Muscle layer of duodenum (tissue), 2 donors: ENCODE measurements around the gene UQCC3.
"Not testable (repeated sequence)": the region's sequence is repeated elsewhere in the genome, so short reads cannot be mapped to it uniquely, and the experiment has no call there.

Source experiments
- H3K27ac ChIP-seq: one replicate; pipeline ENCODE4 v1.7.0; 2013; ENCODE audit warnings: mild to moderate bottlenecking, low read length
- H3K27me3 ChIP-seq: one replicate; pipeline ENCODE4 v1.7.0; 2013; ENCODE audit warnings: low read depth, mild to moderate bottlenecking, control low read depth, low read length
- H3K36me3 ChIP-seq, 2 donors: one replicate each; pipeline ENCODE4 v1.7.0; 2013; ENCODE audit warnings: low read length in 2 of 2, control low read depth in 1 of 2, mild to moderate bottlenecking in 1 of 2; ENCODE audit not compliant: insufficient read depth in 2 of 2, control insufficient read depth in 1 of 2
- H3K4me1 ChIP-seq, 2 donors: one replicate each; pipeline ENCODE4 v1.7.0; 2013; ENCODE audit warnings: low read length in 2 of 2, mild to moderate bottlenecking in 2 of 2, control low read depth in 1 of 2, moderate library complexity in 1 of 2; ENCODE audit not compliant: insufficient read depth in 2 of 2, control insufficient read depth in 1 of 2
- H3K4me3 ChIP-seq, 2 donors: one replicate each; pipeline ENCODE4 v1.7.0; 2013; ENCODE audit warnings: low read length in 2 of 2, low read depth in 1 of 2, mild to moderate bottlenecking in 1 of 2
- H3K9me3 ChIP-seq, 2 donors: one replicate each; pipeline ENCODE4 v1.7.0; 2013; ENCODE audit warnings: low read length in 2 of 2, control low read depth in 1 of 2, mild to moderate bottlenecking in 1 of 2; ENCODE audit not compliant: control insufficient read depth in 1 of 2
- donor health status: healthy.

The UQCC3 gene

DNA sequence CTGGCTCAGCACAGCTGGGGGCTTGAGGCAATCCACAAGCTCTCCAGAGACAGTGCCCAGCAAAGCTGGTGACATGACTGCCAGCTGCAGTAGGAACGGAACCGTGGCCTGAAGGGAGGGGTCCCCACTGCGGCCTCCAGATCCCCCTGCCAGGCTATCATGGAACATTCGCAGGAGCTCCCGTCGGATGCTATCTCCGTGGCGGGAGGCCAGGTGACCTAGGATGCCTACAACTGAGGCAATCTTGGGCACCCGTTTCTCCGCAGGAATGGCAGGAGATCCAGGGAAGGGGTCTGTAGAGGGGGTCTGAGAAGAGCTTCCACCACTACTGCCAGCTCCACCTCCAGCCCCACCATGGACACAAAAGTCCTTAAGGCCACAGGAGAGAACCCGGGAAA, 22.5 kb upstream of the UQCC3 start:
- Histone ChIP-seq H3K4me1 (peaks cover 6 to 39% of the 10 kb centered on the region in 2 donors), H3K36me3 (peaks cover 11 to 32% of the 10 kb centered on the region in 2 donors), H3K4me3 (no peak overlapping the region), H3K27me3 (no peaks in the 10 kb centered on the region), H3K27ac (no peak overlapping the region), H3K9me3 (no peaks in the 10 kb centered on the region)

DNA sequence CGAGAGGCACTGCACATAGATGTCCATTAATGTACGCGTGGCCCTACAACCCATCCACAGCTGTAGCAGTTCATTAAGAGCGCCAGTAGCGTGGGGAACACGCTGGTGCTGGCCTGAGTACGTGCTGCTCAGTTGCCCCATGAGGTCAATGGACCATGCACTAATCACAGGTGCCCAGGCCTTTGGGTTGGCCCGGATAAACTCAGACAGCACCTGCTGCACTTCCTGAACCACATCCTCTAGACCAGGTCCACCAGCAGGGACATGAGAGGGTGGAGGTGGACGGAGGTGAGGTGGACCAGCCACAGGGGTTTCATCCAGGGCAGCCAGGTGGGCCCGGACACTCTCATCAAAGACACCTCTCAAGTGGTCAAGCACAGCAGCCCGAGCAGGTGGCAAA, 22.0 kb upstream of the UQCC3 start:
- Histone ChIP-seq H3K9me3 (no peaks in the 10 kb centered on the region), H3K4me1 (peaks cover 6 to 36% of the 10 kb centered on the region in 2 donors), H3K4me3 (no peak overlapping the region), H3K27ac (no peak overlapping the region), H3K27me3 (no peaks in the 10 kb centered on the region), H3K36me3 (peaks cover 11 to 28% of the 10 kb centered on the region in 2 donors)

DNA sequence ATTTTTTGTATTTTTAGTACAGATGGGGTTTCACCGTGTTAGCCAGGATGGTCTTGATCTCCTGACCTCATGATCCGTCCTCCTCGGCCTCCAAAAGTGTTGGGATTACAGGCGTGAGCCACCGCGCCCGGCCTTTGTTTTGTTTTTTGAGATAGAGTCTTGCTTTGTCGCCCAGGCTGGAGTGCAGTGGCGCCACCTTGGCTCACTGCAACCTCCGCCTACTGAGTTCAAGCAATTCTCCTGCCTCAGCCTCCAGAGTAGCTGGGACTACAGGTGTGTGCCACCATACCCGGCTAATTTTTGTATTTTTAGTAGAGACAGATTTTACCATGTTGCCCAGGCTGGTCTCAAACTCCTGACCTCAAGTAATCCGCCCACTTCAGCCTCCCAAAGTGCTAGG, 21.2 kb upstream of the UQCC3 start:
- H3K9me3 ChIP-seq, H3K4me3 ChIP-seq, H3K27ac ChIP-seq, H3K27me3 ChIP-seq: not testable (repeated sequence)
- Histone ChIP-seq H3K36me3 (peaks cover 11 to 27% of the 10 kb centered on the region in 2 donors), H3K4me1 (peaks cover 6 to 28% of the 10 kb centered on the region in 2 donors)

DNA sequence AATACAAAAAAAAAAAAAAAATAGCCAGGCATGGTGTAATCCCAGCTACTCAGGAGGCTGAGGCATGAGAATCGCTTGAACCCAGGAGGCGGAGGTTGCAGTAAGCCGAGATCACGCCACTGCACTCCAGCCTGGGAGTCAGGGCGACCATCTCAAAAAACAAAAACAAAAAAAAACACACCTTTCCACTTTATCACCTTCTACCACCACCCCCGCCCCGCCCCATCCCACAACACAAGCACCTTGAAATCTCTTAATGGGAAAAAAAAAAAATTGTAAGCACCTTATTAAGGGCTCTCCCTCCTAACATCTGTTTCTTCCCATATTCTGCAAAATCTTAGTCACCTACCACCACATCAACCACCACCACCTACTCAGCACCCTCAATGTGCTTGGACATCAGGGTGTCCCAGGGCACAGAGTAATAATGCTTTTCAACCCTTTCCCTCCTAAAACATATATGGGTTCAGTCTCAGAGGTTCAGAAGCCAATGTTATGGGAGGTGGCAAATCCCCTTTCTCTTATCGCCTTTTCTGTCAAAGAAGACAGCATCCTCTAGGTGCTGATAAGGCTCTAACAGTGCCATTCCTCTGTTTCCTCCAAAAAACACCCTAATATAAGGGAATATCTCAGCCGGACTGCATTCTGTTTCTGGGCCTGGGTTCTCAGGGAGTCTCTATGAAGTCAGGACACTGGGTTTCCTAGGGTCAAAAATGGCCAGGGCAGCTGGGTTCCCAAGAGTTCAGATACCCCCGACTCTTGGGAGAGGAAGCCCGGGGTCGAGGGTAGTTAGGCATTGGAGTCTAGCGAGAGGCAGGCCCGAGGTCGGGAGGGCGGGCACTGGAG, 19.1 kb upstream of the UQCC3 start:
- H3K36me3 ChIP-seq: peaks cover 11 to 20% of the 10 kb centered on the region in 2 donors
- no peaks in the 10 kb centered on the region for H3K27me3 ChIP-seq
- H3K9me3 ChIP-seq: no peaks in the 10 kb centered on the region
- peak overlapping the region; percentile 88 for H3K27ac ChIP-seq
- H3K4me1 ChIP-seq: peaks cover 0 to 15% of the 10 kb centered on the region in 2 donors
- H3K4me3 ChIP-seq: peak overlapping the region; percentile 90 to 91

DNA sequence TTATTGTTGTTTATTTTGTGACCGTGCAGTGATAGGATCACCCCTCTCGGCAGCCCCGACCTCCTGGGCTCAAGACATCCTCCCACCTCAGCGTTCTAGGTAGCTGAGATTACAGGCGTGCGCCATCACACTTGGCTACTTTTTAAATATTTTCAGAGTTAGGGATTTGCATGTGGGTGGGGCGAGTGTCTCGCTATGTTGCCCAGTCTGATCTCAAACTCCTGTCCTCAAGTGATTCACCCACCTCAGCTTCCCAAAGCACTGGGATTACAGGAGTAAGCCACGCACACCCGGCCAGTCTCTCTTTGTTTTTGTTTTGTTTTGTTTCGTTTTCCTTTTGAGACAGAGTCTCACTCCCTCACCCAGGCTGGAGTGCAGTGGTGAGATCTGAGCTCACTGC, 17.2 kb upstream of the UQCC3 start:
- Histone ChIP-seq H3K4me3 (no peak overlapping the region), H3K36me3 (peaks cover 4% of the 10 kb centered on the region in 2 donors), H3K27me3 (no peaks in the 10 kb centered on the region), H3K4me1 (peaks cover 0 to 13% of the 10 kb centered on the region in 2 donors), H3K27ac (no peak overlapping the region), H3K9me3 (no peaks in the 10 kb centered on the region)

DNA sequence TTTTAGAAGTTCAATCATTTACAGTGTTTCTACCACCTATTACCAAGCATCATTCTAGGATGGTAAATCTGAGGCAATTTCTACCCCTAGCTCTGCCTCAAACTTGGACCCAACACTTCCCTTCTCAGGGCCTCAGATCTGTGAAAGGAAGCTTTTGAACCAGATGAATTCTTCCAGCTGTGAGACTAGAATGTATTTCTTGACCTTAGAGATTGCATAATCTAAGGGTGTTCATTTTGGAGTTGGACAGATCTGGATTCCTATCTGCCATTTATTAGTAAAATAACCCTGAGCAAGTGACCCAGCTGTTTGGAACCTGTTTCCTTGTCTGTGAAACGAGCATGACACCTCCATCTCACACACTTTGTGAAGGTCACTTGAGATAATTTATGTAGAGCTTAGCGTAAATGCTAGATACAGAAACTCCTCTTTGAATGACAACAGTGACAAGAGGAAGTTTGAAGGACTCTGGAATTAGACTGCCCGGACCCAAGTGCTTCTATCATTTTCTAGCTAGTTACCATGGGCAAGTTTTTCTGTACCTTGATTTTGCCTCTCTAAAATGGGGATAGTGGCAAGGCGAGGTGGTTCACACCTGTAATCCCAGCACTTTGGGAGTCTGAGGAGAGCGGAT, 14.6 kb upstream of the UQCC3 start:
- H3K36me3 ChIP-seq: no peaks in the 10 kb centered on the region
- H3K9me3 ChIP-seq: no peaks in the 10 kb centered on the region
- H3K27me3 ChIP-seq: no peaks in the 10 kb centered on the region
- H3K4me1 ChIP-seq: peaks cover 0 to 8% of the 10 kb centered on the region in 2 donors
- H3K27ac ChIP-seq: no peak overlapping the region
- no peak overlapping the region for H3K4me3 ChIP-seq

DNA sequence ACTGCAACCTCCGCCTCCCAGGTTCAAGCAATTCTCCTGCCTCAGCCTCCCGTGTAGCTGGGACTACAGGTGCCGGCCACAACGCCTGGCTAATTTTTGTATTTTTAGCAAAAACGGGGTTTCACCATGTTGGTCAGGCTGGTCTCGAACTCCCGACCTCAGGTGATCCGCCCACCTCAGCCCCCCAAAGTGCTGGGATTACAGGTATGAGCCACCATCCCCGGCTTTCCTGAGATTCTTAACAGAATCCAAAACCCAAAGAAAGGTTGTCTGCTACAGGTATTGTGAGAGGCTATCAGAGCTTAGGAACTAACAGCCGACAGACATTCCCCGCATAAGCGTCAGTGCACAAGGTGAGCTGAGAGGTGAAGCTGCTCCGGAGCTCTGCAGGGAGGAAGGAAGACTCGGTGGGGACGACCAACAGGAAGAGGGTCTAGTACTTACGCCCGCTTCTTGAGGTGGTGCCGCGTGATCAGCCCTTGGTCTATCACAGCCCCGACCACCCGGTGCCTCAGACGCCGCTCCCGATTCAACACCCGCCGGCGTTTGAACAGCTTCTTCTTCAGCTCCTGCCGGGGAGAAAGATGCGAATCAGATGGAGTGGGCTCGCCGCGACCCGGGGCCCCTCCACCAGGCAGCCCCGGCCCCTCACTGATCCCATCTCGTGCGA, 6.9 kb upstream of the UQCC3 start:
- peak overlapping the region; percentile 85 for H3K27ac ChIP-seq
- H3K4me3 ChIP-seq: peak overlapping the region; percentile 86 to 90
- H3K27me3 ChIP-seq: no peaks in the 10 kb centered on the region
- H3K4me1 ChIP-seq: peaks cover 15 to 28% of the 10 kb centered on the region in 2 donors
- peaks cover 8% of the 10 kb centered on the region in 2 donors for H3K36me3 ChIP-seq
- no peaks in the 10 kb centered on the region for H3K9me3 ChIP-seq

DNA sequence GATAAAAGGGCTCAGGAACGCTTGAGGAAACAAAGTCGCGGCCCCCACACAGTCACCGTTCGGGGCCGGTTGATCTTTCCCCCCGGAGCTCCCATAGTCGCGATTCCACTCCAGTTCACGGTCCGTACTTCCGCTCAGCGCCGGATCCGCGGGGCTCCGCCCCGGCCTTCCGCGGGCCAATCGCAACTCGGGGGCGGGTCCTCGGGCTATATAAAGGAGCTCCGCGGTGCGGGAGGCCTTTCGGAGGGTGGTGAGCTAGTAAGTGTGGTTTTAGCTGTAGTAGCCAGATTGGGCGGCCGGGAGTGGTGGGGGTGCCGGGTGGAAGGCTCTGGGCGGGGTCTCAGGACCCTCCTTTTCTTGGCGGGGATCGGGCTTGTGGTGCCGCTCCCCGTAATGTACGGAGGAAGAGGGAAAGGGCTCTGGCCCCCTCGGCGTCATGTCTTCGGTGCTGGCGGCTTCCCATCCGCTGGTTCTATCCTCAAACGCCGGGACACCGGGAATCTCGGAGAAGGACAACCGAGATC, 6.3 kb upstream of the UQCC3 start, which contains the start of the genes C11orf98 and CSKMT:
Gene C11orf98 (minus strand): TSS at position 136 of the 524 bp plus-strand sequence. CDS start 41 bp downstream, at position 95.
Gene CSKMT (plus strand): TSS at position 238 of the 524 bp plus-strand sequence. CDS start 568 bp downstream, outside the sequence.
- H3K4me1 ChIP-seq: peaks cover 15 to 28% of the 10 kb centered on the region in 2 donors
- peaks cover 8% of the 10 kb centered on the region in 2 donors for H3K36me3 ChIP-seq
- H3K9me3 ChIP-seq: no peaks in the 10 kb centered on the region
- H3K27ac ChIP-seq: peak within 1 kb of the TSS; percentile 85
- H3K27me3 ChIP-seq: no peaks in the 10 kb centered on the region
- peak within 1 kb of the TSS; percentile 86 to 90 for H3K4me3 ChIP-seq

DNA sequence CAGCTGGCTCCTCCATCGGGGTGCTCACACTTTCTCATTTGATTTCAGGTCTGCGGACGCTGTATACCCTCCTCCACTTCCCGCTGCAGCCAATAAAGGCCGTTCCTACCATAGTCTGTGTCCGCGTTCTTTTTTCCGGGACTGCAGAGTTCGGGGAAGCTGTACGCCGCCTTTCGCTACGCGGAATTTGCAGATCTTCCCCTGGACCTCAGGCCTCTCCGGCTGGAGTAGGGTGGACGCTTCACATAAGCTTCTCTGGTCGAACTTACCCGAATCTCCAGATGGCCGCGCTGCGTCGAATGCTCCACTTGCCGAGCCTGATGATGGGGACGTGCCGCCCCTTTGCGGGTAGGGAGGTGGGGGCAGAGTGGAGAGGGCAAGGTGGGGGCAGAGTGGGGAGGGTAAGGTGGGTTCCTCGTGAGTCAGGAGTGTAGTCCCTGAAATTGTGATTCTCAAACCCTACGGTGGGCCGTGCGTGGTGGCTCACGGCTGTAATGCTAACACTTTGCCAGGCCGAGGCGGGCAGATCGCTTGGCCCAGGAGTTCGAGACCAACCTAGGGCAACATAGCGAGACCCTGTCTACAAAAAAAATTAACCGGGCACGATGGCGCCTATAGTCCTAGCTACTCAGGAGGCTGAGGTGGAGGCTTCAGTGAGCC, 5.7 kb upstream of the UQCC3 start:
- Histone ChIP-seq H3K27ac (peak overlapping the region; percentile 85), H3K4me3 (peak overlapping the region; percentile 86 to 90), H3K27me3 (no peaks in the 10 kb centered on the region), H3K4me1 (peaks cover 15 to 34% of the 10 kb centered on the region in 2 donors), H3K9me3 (no peaks in the 10 kb centered on the region), H3K36me3 (peaks cover 8% of the 10 kb centered on the region in 2 donors)

DNA sequence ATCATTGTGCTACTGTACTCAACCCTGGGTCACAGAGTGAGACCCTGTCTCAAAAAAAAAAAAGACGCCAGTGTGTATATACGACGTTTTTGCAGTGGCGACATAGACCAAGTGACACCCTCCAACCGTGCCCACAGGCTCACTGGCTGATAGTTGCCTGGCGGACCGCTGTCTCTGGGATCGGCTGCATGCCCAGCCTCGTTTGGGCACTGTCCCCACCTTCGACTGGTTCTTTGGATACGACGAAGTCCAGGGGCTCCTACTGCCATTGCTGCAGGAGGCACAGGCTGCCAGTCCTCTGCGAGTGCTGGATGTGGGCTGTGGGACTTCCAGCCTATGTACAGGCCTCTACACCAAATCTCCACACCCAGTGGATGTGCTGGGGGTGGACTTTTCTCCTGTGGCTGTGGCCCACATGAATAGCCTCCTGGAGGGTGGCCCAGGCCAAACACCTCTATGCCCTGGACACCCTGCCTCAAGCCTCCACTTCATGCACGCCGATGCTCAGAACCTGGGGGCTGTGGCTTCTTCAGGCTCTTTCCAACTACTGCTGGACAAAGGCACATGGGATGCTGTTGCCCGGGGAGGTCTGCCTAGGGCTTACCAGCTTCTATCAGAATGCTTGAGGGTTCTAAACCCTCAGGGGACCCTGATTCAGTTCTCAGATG, 5.1 kb upstream of the UQCC3 start:
- Histone ChIP-seq H3K9me3 (no peaks in the 10 kb centered on the region), H3K36me3 (peaks cover 8% of the 10 kb centered on the region in 2 donors), H3K4me3 (peak overlapping the region; percentile 86 to 90), H3K4me1 (peaks cover 15 to 37% of the 10 kb centered on the region in 2 donors), H3K27ac (peak overlapping the region; percentile 85), H3K27me3 (no peaks in the 10 kb centered on the region)
